SIG-M5 treated with dmso at 0.1 percent for 504 hours (cell line): Measurements from ENCODE around the gene MRPL36.

Experiments used
- DNase-seq: peaks from one replicate; lab custom pipeline; 2025; ENCODE audit not compliant: unreplicated experiment; lab: John Stamatoyannopoulos, UW

The MRPL36 gene

GRCh38 chr5:1751026-1751863 lies 48.4 kb downstream of the MRPL36 start:
- DNase-seq = no peak

- no peak for DNase-seq
Measured at GRCh38 chr5:1750469-1750868, 49.2 kb downstream of the MRPL36 start.

GRCh38 chr5:1749346-1750124 lies 50.1 kb downstream of the MRPL36 start:
- DNase-seq = no peak

- DNase-seq = no peak
Measured at GRCh38 chr5:1748845-1749244, 50.8 kb downstream of the MRPL36 start.
